ENCODE results near the gene WNT7B. TPM values are rescaled to one million over a fixed set of nuclear protein-coding genes. Genes with fewer than 3 reads are reported as not detected.

WNT7B gene
- total and polyA plus RNA-seq, 2 of the 8 experiments (the other 6 are each of a cell fraction or from before 2014, with no cell fraction given) = 0.14 to 0.24 TPM

DNA sequence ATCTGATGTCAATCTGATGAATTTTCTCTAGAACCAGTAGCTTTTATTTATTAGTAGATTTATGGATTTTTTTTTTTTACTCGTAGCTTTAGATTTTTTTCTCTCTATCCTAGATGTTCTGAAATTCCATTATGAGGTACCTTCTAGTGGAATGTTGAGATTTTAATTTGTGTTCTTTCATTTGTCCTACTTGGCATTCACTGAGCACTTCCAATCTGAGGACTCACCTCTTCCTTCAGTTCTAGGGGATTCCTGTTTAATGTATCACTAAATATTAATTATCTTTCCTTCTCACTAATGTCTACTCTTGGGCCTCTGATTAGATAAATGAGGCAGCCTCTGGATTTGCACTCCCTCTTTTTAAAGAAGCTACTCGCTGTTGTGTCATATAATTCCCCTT is 40.2 kb upstream of the WNT7B start:
- Histone ChIP-seq H2BK5ac (ENCODE audit: low read depth, low read length) (no peak overlapping the region), H3K4me2 (ENCODE audit: insufficient read depth in 1 of 2, low read depth in 2 of 2, low read length in 2 of 2) (no peak overlapping the region), H4K20me1 (replicated peaks in 1 of 2; ENCODE audit: control insufficient read depth in 1 of 2, insufficient read depth in 2 of 2, low read length in 2 of 2) (no peaks in the 10 kb centered on the region), H3K79me2 (ENCODE audit: control insufficient read depth in 1 of 2, insufficient read depth in 2 of 2, low read length in 2 of 2) (no peaks in the 10 kb centered on the region), H3K56ac (replicated peaks; ENCODE audit: insufficient read length, low read depth, low read length) (no peak overlapping the region), H3K4me1 (replicated peaks in 1 of 4; ENCODE audit: control insufficient read depth in 3 of 4, insufficient read depth in 4 of 4, low read length in 3 of 4) (peaks cover 0 to 13% (median 4%) of the 10 kb centered on the region in 4 experiments; a peak in 6 of 7 replicates), H2AK5ac (ENCODE audit: low read depth, low read length) (no peak overlapping the region), H3K27ac (ENCODE audit: low read depth, low read length) (no peak overlapping the region), H3K4me3 (ENCODE audit: extremely low read depth in 1 of 4, insufficient read depth in 2 of 4, low read depth in 3 of 4, low read length in 4 of 4) (no peak overlapping the region), H3K27me3 (replicated peaks in 1 of 4; ENCODE audit: control insufficient read depth in 3 of 4, extremely low read depth in 1 of 4, insufficient read depth in 3 of 4, low read length in 3 of 4) (no peaks in the 10 kb centered on the region), H2BK15ac (ENCODE audit: low read length) (no peak overlapping the region), H2BK12ac (ENCODE audit: low read depth, low read length) (no peak overlapping the region), H3K18ac (ENCODE audit: extremely low read depth, low read length) (no peak overlapping the region), H3K79me1 (ENCODE audit: low read depth, low read length) (no peaks in the 10 kb centered on the region), H3K36me3 (ENCODE audit: control insufficient read depth in 2 of 4, insufficient read depth in 4 of 4, low read length in 3 of 4) (no peaks in the 10 kb centered on the region), H3K23me2 (ENCODE audit: low read depth, low read length) (peaks cover 7% of the 10 kb centered on the region; the same call in 1 of the 2 replicates), H2BK120ac (replicated peaks; ENCODE audit: low read depth, low read length) (no peak overlapping the region), H4K91ac (replicated peaks; ENCODE audit: insufficient read length, low read length) (no peak overlapping the region), H2AFZ (ENCODE audit: low read length) (no peak overlapping the region), H3K9ac (replicated peaks in 1 of 4; ENCODE audit: extremely low read depth in 1 of 4, low read depth in 3 of 4, low read length in 3 of 4) (no peak overlapping the region), H3K9me3 (ENCODE audit: insufficient read depth in 2 of 2, low read depth in 1 of 2, low read length in 1 of 2) (no peaks in the 10 kb centered on the region), H3K14ac (ENCODE audit: insufficient read length) (no peak overlapping the region), H3K4ac (replicated peaks; ENCODE audit: insufficient read length, low read depth, low read length) (no peak overlapping the region), H4K8ac (ENCODE audit: extremely low read depth, insufficient read depth, low read length) (no peak overlapping the region), H4K5ac (ENCODE audit: insufficient read length, low read depth, low read length) (no peak overlapping the region), H2BK20ac (ENCODE audit: low read length) (no peak overlapping the region), H3K23ac (ENCODE audit: insufficient read length) (no peak overlapping the region)
- POLR2A ChIA-PET (ENCODE audit: partially characterized antibody) = interaction anchor here (1.2 kb wide), 1 partner anchor 62 kb away, joined by 4 read pairs; no protein-coding TSS in a partner anchor
- CTCF ChIA-PET (ENCODE audit: partially characterized antibody) = interaction anchor here (0.6 to 5.0 kb wide), 9 partner anchors 10 to 103 kb away, joined by 3 to 35 read pairs (median 5); no protein-coding TSS in a partner anchor
- WGBS, 2 experiments (ENCODE audit: extremely low coverage in 1 of 2, insufficient coverage in 1 of 2, insufficient read length in 1 of 2, insufficient replicate concordance in 2 of 2, low coverage in 1 of 2, low lambda C conversion rate in 2 of 2, missing lambda C conversion rate in 1 of 2) = 85% methylated on average over 2 of the region's 2 CpGs; no CpG with 5 or more reads in 1 of the 2 experiments
- DNase-seq (ENCODE audit: low read depth in 1 of 2, low spot score in 2 of 2) (no peak), FAIRE-seq (no peak)
- TF ChIP-seq PHF8 (conservative IDR thresholded peaks at IDR 0.05; ENCODE audit: low read depth, low read length) (no peak), TCF12 (IDR thresholded peaks at IDR 0.05; ENCODE audit: low read depth, low read length) (no peak), RNF2 (IDR thresholded peaks at IDR 0.05; ENCODE audit: borderline replicate concordance, low read depth, low read length, missing control alignments, poor library complexity, severe bottlenecking) (no peak), YY1 (IDR thresholded peaks at IDR 0.05; ENCODE audit: low read depth, low read length) (no peak), CBX5 (IDR thresholded peaks at IDR 0.05; ENCODE audit: low read depth, low read length) (no peak), HDAC6 (IDR thresholded peaks at IDR 0.05; ENCODE audit: low read depth, low read length) (no peak), RBBP5 (IDR thresholded peaks at IDR 0.05; ENCODE audit: borderline replicate concordance, low read depth, low read length) (no peak), GTF2F1 (IDR thresholded peaks at IDR 0.05; ENCODE audit: borderline replicate concordance, low read depth, low read length) (no peak), CTBP2 (IDR thresholded peaks at IDR 0.05; ENCODE audit: borderline replicate concordance, insufficient read depth, insufficient read length, low read length) (no peak)
- TF ChIP-seq, protein P1, sequence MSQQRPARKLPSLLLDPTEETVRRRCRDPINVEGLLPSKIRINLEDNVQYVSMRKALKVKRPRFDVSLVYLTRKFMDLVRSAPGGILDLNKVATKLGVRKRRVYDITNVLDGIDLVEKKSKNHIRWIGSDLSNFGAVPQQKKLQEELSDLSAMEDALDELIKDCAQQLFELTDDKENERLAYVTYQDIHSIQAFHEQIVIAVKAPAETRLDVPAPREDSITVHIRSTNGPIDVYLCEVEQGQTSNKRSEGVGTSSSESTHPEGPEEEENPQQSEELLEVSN (IDR thresholded peaks at IDR 0.05) = no peak
